ENCODE data around the gene KRTAP5-4.
"Not testable (repeated sequence)": the region's sequence is repeated elsewhere in the genome, so short reads cannot be mapped to it uniquely, and the experiment has no call there.

Gene KRTAP5-4

DNA sequence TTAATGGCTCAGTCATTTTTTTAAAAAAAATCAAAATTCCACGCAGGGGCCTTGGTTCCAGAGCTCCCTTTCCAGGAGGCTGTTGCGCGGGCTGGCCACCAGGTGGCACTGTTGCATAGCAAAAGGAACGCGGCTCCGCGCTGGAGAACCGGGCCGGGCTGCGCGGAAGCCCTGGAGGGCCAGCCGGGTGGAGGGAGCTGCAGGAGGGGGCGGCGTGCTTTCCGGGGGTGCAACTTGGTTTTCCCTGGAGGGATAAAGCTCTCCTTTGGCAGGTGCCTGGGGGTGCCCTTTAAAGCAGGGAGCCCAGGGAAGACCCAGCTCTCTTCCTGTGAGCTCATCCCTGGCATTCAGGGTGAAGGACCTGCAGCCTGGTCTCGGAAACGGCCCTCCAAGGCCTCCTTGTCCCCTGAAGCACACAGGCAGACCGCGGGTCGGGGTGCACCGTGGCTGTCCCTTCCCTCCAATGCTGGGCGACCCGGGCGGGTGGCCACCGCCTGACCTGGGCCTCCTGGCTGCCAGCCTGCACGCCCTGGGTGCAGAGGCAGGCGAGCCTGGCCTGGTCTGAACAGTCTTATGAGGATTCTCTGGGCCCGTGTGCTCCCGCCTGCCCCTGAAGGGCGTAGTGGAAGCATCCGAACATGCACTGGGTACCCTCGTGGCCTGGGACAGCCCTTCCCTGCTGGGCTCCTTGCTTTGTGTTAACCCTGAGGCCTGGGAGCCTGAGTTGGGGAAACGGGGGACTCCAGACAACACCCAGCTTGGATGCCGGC is 31.0 kb upstream of the KRTAP5-4 start:
- peak; percentile 79 for DNase-seq

DNA sequence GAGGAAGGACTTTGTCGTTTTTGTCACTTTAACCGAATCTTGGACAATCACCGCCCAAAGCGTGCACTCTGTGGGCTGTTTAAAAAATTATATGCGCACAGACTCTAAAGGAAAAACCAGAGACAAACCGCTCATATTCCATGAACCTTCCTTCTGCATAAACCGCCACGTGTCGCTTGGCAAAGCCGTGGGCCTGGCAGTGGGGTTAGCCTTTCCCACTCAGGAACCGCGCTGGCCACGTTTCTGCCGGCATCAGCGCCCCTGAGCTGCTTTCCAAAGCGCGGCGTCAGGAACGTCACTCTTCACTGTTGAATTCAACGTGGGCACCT is 30.5 kb upstream of the KRTAP5-4 start:
- DNase-seq = no peak

DNA sequence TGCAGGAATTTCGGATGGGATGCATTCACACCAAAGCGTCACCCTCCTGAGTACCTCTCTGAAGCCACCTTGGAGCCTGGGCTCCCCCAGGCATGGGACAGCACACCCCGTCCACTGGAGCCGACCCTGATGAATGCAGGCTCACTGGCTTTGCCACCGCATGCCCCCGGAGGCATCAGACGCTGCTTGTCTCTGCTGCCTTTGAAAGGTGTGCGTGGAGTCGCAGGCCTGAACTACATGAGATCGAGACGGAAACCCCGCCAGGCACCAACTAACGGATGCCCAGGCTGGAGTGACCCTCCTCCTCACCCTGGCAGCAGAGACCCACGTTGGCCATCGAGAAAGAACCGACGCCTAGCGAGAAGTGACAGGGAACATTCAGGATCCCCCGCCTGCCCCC is 30.1 kb upstream of the KRTAP5-4 start:
- DNase-seq = no peak

DNA sequence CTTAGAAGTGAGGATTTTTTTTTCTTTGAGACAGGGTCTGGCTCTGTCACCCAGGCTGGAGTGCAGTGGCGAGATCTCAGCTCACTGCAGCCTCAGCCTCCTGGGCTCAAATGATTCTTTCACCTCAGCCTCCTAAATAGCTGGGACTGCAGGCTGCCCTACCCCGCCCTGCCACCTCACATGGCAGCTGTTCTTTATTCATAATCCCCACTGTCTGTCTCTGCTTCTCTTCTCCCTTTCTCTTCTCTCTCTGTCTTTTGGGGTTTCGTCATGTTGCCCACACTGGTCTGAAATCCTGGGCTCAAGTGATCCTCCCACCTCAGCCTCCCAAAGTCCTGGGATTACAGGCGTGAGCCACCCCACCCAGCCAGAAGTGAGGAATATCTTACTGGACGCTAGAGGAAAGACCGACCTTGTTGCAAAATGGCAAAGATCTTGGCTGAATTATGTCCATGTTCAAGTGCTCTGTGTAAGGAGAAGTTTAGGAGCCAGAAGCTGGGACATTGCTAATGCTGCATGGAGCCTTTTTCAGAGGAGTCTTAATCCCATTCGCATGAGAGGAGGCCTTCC is 29.6 kb upstream of the KRTAP5-4 start:
- no peak for DNase-seq

DNA sequence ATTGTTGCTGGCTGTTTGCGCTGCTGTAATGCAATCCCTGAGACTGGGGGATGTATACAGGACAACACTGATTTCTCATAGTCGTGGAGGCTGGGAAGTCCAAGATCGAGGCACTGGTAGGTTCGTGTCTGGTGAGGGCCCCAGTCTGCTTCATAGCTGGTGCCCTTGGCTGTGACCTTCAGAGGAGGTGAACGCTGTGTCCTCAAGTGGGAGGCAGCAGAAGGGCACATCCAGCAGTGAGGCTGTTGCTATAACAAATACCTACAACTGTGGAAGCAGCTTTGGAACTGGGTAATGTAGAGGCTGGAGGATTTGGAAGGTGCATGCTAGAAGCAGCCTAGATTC is 29.0 kb upstream of the KRTAP5-4 start:
- no peak for DNase-seq

DNA sequence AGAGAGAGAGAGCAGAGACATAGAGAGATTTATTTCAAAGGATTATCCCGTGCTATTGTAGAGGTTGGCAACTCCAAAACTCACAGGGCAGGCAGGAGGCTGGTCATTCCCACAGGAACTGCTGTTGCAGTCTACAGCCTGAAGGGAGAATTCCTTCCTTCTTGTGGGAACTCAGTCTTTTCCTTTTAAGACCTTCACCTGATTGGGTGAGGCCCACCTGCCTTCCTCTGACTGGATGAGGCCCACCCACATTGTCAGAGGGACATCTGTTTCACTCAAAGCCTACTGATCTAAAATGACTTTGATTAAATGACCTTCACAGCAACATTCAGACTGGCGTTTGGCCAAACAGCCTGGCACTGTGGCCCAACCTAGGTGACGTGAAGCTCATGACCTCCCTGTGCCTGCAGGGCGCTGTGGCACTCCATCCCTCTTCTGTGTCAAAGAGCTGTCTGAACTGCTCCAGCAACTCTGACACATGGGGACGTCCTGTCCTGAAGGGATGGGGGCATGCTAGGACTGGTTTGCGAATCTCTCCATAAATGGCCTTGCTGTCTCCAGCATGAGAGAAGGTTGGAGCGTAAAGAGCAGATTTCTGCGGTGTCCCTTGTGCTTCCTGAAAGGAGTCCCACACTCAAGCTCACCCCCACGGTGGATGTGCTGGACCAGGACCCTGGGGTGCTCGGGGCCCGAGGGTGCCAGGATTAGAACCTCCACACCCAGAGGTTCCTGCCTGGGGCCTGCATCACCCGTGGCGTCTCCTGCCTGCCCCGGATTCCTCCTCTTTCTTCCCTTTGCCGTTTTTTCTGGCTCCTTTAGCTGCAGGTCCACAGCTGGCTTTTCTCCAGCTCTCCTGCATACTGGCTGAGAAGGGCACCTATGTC is 28.3 kb upstream of the KRTAP5-4 start:
- DNase-seq = no peak

DNA sequence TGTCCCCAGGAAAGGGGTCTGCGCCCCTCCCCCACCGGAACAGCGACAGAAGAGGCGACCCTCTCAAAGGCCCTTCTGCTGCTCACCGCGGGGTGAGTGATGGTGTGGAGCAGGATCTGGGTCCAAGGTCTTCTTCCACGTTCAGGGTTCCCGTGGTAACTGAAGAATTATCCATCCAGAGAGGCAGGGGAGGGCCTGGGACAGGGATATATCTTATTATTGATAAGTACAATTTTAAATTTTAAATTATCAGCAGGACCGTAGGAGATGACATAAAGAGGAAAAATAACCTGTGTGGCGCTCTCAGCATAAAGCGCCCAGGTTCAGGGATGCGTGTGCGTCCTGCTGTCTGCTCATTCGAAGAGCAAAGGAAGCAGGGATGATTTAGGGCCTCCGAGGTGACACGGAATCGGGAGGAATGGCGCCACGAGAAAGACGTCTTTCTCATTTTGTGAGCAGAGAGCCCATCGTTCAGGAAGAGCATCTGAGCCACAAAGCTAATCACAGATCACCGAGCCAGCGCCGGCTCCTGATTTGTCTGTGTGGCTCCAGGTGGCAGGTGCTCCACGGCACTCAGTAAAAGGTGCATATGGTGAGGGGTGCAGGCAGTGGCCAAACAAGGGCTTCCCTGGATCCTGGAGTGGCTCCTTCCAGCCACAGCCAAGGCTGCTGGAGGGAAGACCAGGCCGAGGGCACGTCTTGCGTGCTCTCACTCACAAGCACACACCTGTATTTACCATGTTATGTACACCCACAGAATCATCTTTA is 26.9 kb upstream of the KRTAP5-4 start:
- no peak for DNase-seq

DNA sequence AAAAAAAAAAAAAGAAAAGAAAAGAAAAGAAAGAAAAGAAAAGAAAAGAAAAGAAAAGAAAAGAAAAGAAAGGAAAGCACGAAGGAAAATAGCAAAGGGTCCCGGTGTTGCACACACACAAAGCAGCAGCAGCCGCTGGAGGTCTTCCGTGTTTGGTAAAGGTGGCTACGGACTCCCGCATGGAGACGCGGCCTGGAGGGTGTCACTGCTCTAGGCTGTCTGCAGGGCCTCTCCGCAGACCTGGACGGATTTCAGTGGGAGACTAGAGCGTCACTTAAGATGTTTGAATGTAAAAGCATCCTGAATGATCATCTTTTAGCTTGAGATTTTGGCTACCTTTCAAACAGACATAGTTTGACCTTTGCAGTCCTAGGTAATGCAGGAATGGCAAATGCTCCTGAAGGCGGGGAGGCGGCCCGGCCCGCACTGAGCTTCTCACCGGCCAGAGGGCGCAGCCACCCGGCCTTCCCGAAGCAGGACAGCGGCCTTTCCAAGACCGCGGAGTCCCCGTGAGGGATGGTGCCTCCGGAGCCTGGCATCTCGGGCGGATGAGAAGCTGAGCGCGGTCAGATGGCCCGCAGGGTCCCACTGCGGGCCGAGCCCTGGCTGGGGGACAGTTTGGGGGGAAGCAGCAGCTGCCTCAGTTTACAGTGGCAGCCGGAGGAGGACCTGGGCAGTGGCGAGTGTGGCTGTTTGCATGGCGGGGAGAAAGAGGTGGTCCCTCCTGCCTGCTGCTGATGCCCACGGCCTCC is 26.1 kb upstream of the KRTAP5-4 start:
- no peak for DNase-seq

DNA sequence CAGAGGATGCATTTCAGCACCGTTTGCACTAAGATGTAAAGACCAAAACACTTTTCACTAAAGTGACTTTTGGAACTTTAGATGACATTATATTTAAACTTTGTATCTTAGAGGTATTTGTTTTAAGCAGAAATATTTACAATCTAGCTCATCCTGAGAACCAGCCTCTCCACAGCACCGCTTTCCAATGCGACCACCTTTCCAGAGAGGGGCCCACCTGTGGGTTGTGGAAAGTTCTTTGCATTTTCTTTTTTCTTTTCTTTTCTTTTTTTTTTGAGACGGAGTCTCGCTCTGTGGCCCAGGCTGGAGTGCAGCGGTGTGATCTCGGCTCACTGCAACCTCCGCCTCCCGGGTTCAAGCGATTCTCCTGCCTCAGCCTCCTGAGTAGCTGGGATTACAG is 24.6 kb upstream of the KRTAP5-4 start:
- not testable (repeated sequence) for DNase-seq

DNA sequence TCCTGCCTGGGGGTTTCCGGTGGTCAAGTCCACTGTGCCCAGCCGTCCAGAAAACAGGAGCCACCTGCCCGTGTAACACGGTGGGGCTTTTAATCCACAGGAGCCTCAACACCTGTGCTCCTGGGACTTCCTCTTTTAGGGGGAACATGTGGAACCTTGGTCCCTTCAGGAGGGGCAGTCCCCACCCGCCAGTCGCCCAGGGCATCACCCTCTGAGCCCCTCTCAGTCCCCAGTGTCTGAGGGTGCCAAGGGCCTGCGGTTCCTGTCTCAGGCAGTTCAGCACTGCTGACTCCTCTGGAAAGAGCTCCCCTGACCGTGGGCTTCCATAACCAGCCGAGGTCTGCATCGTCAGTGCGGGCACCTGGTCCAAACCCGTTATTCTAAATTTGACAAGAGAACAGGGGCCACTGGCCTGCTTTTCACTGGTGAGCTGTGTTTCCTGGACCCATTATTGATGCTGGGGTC is 23.5 kb upstream of the KRTAP5-4 start:
- DNase-seq = no peak

DNA sequence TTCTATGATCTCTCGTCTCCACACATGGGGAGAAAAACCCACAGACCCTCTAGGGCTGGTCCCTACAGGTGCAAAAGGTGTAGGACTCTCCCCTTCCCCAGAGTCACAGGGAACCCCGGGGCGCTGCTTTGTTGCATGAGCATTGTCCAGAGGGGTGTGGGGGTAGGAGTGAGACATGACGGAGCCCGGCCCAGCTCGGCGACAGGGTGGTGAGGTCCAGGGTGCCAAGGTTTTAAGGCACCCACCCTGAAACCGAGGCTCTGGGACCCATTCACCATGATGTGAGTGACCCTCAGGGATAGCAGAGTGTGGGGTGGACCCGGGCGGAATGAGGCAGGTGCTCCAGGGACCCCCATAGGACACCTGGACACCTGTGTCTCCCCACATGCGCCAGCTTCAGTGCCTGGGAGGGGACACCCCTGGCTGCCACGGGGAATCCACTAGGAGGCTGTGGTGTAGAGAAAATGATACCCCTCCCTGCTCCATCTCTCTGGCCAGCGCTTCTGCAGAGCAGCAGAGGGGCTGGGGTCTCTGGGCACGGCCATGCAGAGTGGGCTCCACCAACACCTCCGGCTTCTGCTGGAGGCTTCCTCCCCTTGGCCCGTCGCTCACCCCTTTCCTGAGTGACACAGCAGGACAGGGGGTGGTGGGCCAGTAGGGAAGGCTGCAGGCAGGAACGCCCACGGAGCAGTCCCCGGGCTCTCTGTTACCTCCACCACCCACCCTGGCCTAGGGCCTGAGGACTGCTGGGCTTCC is 22.8 kb upstream of the KRTAP5-4 start:
- no peak for DNase-seq

DNA sequence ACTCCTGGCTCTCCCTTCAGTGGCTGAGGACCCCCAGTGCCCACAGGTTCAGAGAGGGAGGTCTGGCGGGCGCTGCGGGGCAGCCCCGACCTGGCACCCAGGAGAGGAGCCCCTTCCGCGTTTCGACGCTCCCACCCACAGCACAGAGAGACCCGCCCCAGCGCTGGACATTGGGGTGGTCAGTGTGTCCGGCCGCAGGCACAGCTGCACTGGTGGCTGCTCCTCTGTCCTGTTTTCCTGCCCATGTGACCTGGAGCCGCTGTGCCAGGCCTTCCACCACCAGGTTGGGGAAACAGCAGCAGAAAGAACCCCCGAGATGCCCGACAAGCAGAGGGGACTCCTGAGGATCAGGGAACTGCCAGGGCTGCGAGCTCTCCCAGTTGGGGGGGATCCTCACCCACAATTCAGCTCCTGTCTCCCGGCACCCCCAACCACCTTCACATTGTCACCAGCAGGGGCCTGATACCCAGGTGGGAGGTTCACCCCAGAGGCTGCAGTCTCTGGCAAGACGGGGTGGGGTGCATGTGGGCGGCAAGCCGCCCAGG is 21.3 kb upstream of the KRTAP5-4 start:
- no peak for DNase-seq

DNA sequence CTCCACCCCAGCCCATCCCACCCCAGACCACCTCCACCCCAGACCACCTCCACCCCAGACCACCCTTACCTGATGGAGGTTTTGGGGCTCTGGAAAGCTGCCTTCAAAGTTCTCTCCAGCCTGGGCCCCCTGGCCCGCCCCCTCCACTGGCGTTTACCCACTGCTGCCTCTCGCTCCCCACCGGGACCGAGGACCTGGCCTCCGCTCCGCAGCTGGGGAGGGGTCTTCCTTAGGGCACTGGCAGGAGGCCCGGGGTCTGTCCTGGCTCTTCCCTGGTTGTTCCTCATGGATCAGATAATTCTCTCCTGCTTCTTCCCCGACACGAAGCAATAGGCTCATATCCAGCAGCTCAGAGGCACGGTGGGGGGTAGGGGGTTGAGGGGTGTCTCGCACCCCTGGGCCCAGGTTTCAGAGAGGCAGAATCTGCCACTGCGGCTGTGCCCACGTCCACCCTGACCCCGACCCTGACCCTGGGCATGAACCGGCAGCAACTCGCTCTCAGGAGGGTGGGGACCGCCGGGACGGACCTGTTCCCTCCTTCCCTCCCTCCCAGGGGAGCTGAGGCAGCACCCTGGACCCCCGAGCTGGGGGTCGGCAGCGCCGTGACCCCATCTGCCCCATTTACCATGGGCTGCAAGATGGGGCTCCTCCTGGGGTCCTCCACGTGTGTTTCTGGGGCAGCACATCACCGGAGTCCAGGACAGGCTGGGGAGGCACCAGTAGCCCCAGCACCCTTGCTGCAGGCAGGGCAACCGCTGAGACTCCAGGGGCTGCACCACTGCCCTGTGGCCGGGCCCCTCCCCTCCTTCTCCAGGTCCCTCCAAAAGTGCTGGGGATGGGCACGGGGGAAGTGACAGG is 20.6 kb upstream of the KRTAP5-4 start:
- DNase-seq = no peak

DNA sequence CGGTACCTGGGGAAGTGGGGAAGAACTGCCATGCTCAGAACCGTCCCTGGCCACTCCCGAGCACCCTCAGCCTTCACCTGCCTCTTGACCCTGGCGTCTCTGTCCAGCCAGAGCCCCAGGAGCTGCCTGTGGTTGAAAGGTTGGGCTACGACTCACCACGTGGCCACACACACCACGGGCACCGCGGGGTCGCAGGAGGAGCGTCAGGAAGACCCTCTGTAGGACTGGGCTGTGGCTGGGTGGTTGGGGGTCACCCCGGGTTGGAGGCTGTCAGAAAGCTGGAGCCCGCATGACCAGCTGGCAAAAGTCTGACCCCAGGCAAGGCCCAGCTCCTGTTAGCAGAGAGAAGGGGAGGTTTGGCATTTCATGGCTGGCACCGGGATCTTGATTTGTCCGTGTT is 19.2 kb upstream of the KRTAP5-4 start:
- DNase-seq = no peak

DNA sequence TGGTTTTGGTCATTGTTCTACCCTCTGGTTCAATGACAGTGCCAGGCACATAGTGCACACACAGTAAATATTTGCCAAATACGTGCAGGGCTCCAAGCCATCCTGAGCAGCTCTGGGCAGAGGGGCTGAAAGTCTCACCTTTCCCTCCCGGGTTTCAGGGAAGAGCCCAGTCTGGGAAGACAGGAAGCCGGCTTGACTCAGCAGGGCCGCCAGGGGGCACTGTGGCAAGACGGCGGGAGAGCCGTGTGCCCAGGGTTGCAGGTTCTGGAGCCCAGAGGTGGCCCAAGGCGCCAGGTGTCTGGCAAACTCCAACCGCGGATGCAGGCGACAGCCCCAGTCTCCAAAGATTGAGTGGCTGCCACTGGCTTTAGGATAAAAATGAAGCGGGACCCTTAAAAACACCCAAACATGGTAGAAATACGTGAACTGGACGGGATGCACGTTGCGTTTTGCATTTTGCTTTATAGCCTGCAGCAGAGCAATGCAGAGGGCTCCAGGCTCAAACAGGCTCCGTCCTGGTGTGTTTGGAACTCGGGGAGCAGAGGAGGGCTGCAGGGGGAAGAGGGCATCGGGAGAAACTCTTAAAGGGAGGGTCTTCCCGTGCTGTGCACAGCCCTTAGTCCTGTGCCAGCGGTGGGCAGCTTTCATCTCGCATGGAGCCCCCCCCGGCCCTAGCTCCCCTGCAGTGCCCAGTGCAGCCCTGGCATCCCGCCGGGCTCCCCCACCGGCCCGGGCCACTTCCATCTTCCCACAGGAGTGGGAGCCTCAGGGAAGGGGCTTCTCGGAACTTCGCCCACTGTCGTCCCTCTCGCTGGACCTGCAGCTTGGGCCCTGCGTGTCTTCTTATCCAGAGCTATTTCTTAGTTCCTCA is 18.4 kb upstream of the KRTAP5-4 start:
- peak; percentile 27 for DNase-seq

DNA sequence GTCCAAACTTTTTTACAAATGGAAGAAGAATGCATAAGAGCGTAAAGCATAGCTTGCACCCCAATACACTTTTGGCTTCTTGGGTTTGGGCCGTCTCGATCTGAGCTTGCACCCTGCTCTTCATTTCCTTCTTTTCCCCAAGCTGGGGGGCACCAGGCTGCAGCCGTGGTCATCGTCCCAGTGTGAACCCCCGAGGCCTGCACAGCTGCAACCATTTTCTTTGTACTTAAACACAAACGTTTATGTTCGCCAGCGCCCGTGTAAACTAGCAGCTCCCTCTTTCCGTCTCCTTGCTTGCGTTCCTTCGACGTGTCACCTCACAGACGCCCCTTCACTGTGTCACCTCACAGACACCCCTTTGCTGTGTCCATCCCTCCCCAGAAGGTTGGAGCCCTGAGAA is 17.7 kb upstream of the KRTAP5-4 start:
- DNase-seq = no peak

DNA sequence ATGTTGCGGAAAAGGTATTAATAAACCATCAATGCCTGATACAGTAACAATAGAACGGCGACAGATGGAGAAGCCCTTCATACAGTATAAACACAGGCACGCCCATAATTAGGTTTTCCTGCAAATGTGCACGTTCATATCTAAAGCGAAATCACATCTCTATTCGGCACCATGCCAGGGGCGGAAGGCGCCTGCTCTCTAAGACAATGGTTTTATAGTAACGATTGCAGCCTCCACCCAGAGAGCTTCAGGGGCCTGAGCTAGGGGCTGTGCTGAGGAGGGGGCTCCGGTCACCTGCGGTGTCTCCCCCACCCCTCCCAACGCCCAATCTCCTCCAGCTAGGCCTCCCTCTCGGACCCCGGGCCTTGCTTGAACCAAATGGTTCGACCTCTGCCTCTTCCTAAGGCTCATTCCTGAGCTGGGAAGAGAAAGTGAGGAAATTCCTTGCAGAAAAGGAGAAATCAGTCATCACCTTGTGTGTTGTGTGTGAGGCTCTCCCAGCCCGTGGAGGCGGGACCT is 17.2 kb upstream of the KRTAP5-4 start:
- no peak for DNase-seq

DNA sequence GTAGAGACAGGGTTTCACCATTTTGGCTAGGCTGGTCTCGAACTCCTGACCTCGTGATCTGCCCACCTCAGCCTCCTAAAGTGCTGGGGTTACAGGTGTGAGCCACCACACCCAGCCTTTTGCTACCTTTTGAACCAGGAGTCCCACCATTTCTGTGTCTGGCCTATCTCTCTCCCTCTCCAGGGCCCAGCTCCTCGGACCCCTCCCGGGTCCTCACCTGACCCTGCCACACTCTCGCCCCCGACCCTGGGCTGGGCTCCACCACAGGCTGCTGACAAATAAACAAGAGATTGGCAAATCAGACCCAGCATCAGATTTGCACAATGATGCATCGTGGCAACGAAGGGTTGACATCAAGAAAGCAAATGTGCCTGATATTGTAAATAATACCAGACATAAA is 16.4 kb upstream of the KRTAP5-4 start:
- no peak for DNase-seq

DNA sequence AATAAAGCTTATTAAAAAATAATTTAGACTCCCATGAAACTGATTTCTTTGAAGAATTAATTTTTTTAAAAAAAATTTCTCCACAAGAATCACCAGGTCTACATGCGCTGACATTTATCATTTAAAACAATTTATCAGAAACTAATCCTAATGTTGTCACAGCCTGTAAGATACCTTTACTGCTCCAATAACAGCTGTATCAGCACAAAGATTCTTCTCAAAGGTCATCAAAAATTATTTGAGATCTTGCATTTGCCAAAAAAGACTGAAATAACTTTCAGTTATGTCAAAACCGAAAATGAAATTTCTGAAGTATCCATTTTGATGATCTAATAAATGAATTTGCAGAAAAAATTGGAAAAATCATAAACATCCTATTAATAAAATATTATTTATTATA is 15.7 kb upstream of the KRTAP5-4 start:
- DNase-seq = no peak

Measured in activated naive CD4-positive, alpha-beta T cell treated with Interleukin-2 at 50 U/mL for 16 hours (primary cell).